Hematopoietic multipotent progenitor cell treated with erythropoietin and hydrocortisone succinate and interleukin-3 and kit ligand, for 17 days (in vitro differentiated cells): ENCODE data around the gene NKAIN4.

Experiments used
- DNase-seq: peaks from one replicate; pipeline ENCODE4 v3.0.0-alpha.2; 2015; ENCODE audit warnings: low spot score

NKAIN4 gene

DNA sequence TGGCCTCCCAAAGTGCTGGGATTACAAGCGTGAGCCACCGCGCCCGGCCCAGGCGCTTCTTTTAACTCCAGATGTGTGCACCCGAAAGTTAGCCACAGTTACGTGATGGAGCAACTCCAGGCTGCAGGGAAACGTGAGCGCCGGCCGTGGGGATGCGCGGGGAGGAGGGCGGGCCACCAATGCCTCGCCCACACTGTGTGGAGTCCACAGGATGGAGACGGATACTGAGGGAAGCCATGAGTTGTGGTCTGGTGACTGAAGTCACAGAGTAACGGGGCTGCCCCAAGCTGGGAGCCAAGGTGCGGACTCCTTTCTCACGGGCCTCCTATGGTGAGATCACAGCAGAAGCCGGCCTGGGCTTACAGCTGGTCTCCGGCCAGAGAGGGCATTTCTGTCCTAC, 61.5 kb downstream of the NKAIN4 start:
- no peak for DNase-seq

DNA sequence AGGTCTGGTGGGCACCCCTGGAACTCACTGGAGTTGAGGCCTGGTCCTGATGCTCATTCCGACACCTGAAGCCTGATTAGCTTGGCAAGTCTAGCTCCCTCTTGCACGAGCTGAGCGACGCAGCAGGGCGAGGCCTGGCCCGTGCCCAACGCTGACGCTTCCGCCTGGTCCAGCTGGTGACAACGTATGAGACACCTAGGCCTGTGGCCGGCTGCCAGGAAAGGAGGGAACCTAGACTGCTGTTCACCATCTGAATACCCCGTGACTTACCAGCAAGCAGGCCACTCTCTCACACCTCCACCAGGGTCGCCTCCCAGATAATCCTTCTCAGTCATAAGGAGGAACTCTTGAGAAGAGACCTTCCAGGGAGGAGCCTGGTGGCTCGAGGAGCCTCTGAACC, 62.9 kb downstream of the NKAIN4 start:
- DNase-seq = no peak

DNA sequence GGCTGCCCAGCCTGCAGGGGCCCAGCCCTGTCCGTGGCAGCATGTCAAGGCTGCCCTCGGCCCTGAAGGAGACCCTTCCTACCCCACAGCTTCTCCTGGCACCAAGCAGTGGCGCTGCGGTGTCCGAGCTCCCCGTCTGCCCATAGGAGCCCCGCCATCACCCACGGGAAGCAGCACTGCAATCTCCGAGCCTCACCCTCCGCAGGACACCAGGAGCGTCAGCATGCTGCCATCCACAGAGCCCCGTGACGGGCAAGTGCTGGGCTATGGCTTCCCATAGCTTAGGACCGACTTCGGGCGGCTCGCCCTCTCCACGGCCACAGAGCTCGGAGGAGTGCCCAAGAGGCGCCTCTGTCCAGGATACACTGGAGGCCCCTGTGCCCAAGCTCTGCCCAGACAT, 63.4 kb downstream of the NKAIN4 start:
- no peak for DNase-seq
